Tibial nerve (tissue), 4 donors: Measurements from ENCODE around the gene EGFR.

Experiments used
- EP300 ChIP-seq, 2 donors: sonication (generic); formaldehyde crosslinking; IDR thresholded peaks; one replicate each; pipeline ENCODE4 v1.6.1; 2017; ENCODE audit warnings: antibody characterized with exemption in 2 of 2, mild to moderate bottlenecking in 1 of 2
- TF ChIP-seq, protein P1 (sequence below), 5 experiments: fragments of 200-600 bp in 3 of 5; fragments of 450-650 bp in 2 of 5; sonication (generic) in 3 of 5; IDR thresholded peaks; one replicate each; pipeline ENCODE4 v1.5.1; 2016 to 2019; ENCODE audit warnings: antibody characterized with exemption in 5 of 5, mild to moderate bottlenecking in 3 of 5, moderate library complexity in 2 of 5

DNA sequence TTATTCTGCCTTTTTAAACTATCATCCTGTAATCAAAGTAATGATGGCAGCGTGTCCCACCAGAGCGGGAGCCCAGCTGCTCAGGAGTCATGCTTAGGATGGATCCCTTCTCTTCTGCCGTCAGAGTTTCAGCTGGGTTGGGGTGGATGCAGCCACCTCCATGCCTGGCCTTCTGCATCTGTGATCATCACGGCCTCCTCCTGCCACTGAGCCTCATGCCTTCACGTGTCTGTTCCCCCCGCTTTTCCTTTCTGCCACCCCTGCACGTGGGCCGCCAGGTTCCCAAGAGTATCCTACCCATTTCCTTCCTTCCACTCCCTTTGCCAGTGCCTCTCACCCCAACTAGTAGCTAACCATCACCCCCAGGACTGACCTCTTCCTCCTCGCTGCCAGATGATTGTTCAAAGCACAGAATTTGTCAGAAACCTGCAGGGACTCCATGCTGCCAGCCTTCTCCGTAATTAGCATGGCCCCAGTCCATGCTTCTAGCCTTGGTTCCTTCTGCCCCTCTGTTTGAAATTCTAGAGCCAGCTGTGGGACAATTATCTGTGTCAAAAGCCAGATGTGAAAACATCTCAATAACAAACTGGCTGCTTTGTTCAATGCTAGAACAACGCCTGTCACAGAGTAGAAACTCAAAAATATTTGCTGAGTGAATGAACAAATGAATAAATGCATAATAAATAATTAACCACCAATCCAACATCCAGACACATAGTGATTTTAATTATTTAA is 151.7 kb downstream of the EGFR start:
- no peak for TF ChIP-seq EP300 (IDR thresholded peaks at IDR 0.05)
- TF ChIP-seq, protein P1, sequence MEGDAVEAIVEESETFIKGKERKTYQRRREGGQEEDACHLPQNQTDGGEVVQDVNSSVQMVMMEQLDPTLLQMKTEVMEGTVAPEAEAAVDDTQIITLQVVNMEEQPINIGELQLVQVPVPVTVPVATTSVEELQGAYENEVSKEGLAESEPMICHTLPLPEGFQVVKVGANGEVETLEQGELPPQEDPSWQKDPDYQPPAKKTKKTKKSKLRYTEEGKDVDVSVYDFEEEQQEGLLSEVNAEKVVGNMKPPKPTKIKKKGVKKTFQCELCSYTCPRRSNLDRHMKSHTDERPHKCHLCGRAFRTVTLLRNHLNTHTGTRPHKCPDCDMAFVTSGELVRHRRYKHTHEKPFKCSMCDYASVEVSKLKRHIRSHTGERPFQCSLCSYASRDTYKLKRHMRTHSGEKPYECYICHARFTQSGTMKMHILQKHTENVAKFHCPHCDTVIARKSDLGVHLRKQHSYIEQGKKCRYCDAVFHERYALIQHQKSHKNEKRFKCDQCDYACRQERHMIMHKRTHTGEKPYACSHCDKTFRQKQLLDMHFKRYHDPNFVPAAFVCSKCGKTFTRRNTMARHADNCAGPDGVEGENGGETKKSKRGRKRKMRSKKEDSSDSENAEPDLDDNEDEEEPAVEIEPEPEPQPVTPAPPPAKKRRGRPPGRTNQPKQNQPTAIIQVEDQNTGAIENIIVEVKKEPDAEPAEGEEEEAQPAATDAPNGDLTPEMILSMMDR (IDR thresholded peaks at IDR 0.05) = no peak
